AG04449 (cell line): ENCODE measurements around the gene NFIA.

Source experiments
- CTCF ChIA-PET: fragments of 350-600 bp; formaldehyde crosslinking; extraction: SDS; loops from one replicate; lab custom pipeline; 2021; ENCODE audit warnings: antibody characterized with exemption; lab: Yijun Ruan, JAX
- POLR2A ChIA-PET: fragments of 400-600, 350-600 bp; formaldehyde crosslinking; extraction: SDS; loops from one replicate; lab custom pipeline; 2020; ENCODE audit warnings: antibody characterized with exemption, inconsistent platforms; lab: Yijun Ruan, JAX
- DNase-seq: peaks from one replicate; pipeline ENCODE4 v3.0.0-alpha.2; 2010; ENCODE audit warnings: low read depth, low spot score
- H3K4me3 ChIP-seq: 2 replicates; pipeline ENCODE4 v1.5.1; 2011; ENCODE audit warnings: low read depth, mild to moderate bottlenecking, control low read depth, low read length
- CTCF ChIP-seq: IDR thresholded peaks from one replicate; pipeline ENCODE4 v1.5.1; 2011; ENCODE audit warnings: mild to moderate bottlenecking, moderate library complexity, low read length, control low read depth, inconsistent platforms; ENCODE audit not compliant: insufficient read depth; ENCODE audit errors: missing control alignments

The NFIA gene

DNA sequence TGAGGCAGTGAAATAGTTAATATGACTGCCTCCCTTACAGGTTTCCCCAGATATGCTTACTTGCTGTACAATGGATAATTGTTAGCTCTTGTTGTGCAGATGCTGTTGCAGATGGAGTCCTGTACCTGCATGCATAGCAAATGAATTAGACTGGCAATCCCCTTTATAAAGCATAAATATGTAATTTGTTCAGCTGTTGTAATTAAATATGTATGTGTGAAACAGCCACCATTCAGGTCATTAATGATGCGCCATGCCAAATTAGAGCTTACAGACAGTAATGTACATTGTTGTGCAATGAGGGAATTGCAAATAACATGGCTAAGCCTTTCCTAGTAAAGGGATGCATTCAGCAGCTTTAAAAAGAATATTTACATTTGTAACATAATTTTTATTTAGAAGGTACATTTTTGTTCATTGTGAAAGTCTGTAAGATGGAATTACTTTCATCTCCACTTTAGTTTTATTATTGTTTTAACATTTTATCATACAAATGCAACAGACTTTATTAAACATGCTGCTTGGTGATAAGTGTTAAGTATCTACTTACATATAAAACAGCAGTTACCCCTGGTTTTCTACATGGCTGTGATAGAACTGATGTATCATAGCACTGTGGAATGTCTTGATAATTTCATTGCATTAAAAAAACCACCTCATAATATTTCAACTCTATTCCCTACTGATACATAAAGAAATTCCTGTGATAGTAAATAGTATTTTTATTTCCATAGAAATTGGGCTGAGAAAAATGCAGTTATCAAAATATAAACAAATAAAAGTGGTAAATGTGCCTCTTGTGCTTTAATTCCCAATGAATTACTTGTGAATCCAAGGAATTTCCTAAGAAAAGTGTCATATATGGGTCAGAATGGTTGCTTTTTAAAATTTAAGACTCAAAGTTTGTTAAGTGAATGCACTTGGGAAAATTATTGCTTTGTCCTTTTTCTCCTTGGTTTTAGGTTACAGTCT, 99.0 kb downstream of the NFIA start:
- no peak overlapping the region for H3K4me3 ChIP-seq
- ChIA-PET CTCF (interaction anchor here (1.1 to 1.5 kb wide), 4 partner anchors 12 to 131 kb away, joined by 3 to 5 read pairs (median 4); no protein-coding TSS in a partner anchor), POLR2A (no interaction called here)
- no peak for TF ChIP-seq CTCF
- DNase-seq, result no peak

GRCh38 chr1:61182049-61182448, 99.7 kb downstream of the NFIA start:
- no peak for DNase-seq
- ChIA-PET CTCF (interaction anchor here (1.2 kb wide), 1 partner anchor 128 kb away, joined by 3 read pairs; no protein-coding TSS in a partner anchor), POLR2A (no interaction called here)
- H3K4me3 ChIP-seq, result no peak overlapping the region
- no peak for TF ChIP-seq CTCF

DNA sequence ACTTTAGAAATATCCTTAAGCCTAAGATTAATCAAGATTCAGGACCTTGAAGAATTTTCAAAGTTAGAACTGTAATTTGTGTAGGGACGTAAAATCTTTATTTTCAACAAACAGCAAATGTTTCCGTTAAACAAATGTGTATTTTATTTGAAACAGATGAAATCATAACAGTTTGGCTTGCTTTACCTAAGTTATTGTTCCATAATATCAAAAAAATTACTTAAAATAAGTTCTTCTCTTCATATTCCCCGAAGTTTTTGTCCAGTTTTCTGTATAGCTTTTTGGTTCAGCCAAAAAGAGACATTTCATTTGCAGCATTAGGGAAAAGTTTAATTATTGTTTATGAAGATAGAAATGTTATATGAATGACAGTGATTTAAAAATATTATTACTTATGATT, 100.1 kb downstream of the NFIA start:
- no peak overlapping the region for H3K4me3 ChIP-seq
- CTCF ChIA-PET, result interaction anchor here (1.2 kb wide), 1 partner anchor 128 kb away, joined by 3 read pairs; no protein-coding TSS in a partner anchor
- DNase-seq, result no peak
- TF ChIP-seq CTCF, result no peak
- POLR2A ChIA-PET, result no interaction called here

- no peak for TF ChIP-seq CTCF
- ChIA-PET CTCF (no interaction called here), POLR2A (no interaction called here)
- no peak overlapping the region for H3K4me3 ChIP-seq
- no peak for DNase-seq
These were observed 101.2 kb downstream of the NFIA start for GRCh38 chr1:61183471-61184039.

GRCh38 chr1:61184040-61184713, 101.8 kb downstream of the NFIA start:
- ChIA-PET CTCF (interaction anchor here (0.9 kb wide), 1 partner anchor 15 kb away, joined by 4 read pairs; no protein-coding TSS in a partner anchor), POLR2A (no interaction called here)
- TF ChIP-seq CTCF, result no peak
- no peak for DNase-seq
- no peak overlapping the region for H3K4me3 ChIP-seq
